Endothelial cell of umbilical vein (primary cell): ENCODE data around the gene LMAN2. TPM values are rescaled to one million over a fixed set of nuclear protein-coding genes. Genes with fewer than 3 reads are reported as not detected.

Source experiments
- BruUV-seq: library from RNA; stranded (reverse); fragments of 400-500 nt; replicated peaks from 2 replicates; lab custom pipeline; 2021; lab: Mats Ljungman, UMichigan
- CTCF ChIA-PET: fragments of 300-600, 350-600 bp; sonication (Branson Sonifier 250); formaldehyde crosslinking; loops from one replicate; lab custom pipeline; 2021; ENCODE audit warnings: antibody characterized with exemption, inconsistent platforms; lab: Charles Lee
- POLR2A ChIA-PET: fragments of 300-600, 350-600 bp; sonication (Branson Sonifier 250); formaldehyde crosslinking; loops from one replicate; lab custom pipeline; 2021; ENCODE audit warnings: antibody characterized with exemption, inconsistent platforms; lab: Charles Lee
- DNase-seq: peaks from one replicate; pipeline ENCODE4 v3.0.0-alpha.2; 2011; ENCODE audit warnings: low read depth, low spot score
- FAIRE-seq: peaks from 2 replicates; lab custom pipeline; 2011; peaks lifted over from hg19 to GRCh38; lab: Jason Lieb, UNC
- H2AFZ ChIP-seq: 2 replicates; pipeline ENCODE4 v1.6.0; 2012; ENCODE audit warnings: low read depth, low read length, control low read depth, inconsistent platforms
- H3K27ac ChIP-seq: 2 replicates; pipeline ENCODE4 v1.5.1; 2011; ENCODE audit warnings: low read depth, mild to moderate bottlenecking, control low read depth, low read length, moderate library complexity; ENCODE audit not compliant: insufficient read depth
- H3K27me3 ChIP-seq, 2 experiments: 2 replicates each; pipeline versions ENCODE4 v1.6.0 to v1.6.1; 2011; ENCODE audit warnings: low read length in 2 of 2, mixed read lengths in 1 of 2; ENCODE audit not compliant: control insufficient read depth in 2 of 2, insufficient read depth in 2 of 2
- H3K36me3 ChIP-seq, 2 experiments: 2 replicates in 1 of 2; 3 replicates in 1 of 2; pipeline ENCODE4 v1.5.1; 2011; ENCODE audit warnings: low read length in 2 of 2, mild to moderate bottlenecking in 1 of 2, moderate library complexity in 1 of 2; ENCODE audit not compliant: control insufficient read depth in 2 of 2, insufficient read depth in 2 of 2; ENCODE audit errors: extremely low read depth in 1 of 2
- H3K4me1 ChIP-seq: 3 replicates; pipeline ENCODE4 v1.5.1; 2011; ENCODE audit warnings: mild to moderate bottlenecking, low read length; ENCODE audit not compliant: control insufficient read depth, insufficient read depth; ENCODE audit errors: extremely low read depth
- H3K4me2 ChIP-seq: 2 replicates; pipeline ENCODE4 v1.6.1; 2011; ENCODE audit warnings: low read length, control low read depth, mixed read lengths; ENCODE audit not compliant: insufficient read depth
- H3K4me3 ChIP-seq, 3 experiments: fragments of 200-600 bp in 1 of 3; sonication (generic), shearing (Covaris generic) in 1 of 3; replicated peaks in 1 of 3; 2 replicates each; pipeline ENCODE4 v1.5.1; 2011 to 2016; ENCODE audit warnings: control low read depth in 3 of 3, low read length in 3 of 3, mild to moderate bottlenecking in 2 of 3, inconsistent platforms in 1 of 3, low read depth in 1 of 3, moderate library complexity in 1 of 3; ENCODE audit not compliant: insufficient read depth in 1 of 3
- H3K79me2 ChIP-seq: 2 replicates; pipeline ENCODE4 v1.6.0; 2012; ENCODE audit warnings: low read length, inconsistent platforms; ENCODE audit not compliant: control insufficient read depth, insufficient read depth
- H3K9ac ChIP-seq: replicated peaks from 2 replicates; pipeline ENCODE3; 2011; ENCODE audit warnings: low read length, control low read depth; ENCODE audit not compliant: insufficient read depth; ENCODE audit errors: extremely low read depth
- H3K9me1 ChIP-seq: replicated peaks from 3 replicates; pipeline ENCODE4 v1.6.0; 2011; ENCODE audit warnings: mild to moderate bottlenecking, low read length; ENCODE audit not compliant: control insufficient read depth, insufficient read depth; ENCODE audit errors: extremely low read depth
- H3K9me3 ChIP-seq: replicated peaks from 2 replicates; pipeline ENCODE4 v1.5.1; 2012; ENCODE audit warnings: low read length, inconsistent platforms; ENCODE audit not compliant: control insufficient read depth, insufficient read depth
- H4K20me1 ChIP-seq: replicated peaks from 2 replicates; pipeline ENCODE3; 2011; ENCODE audit warnings: mild to moderate bottlenecking, low read length; ENCODE audit not compliant: control insufficient read depth, insufficient read depth; ENCODE audit errors: extremely low read depth
- EZH2 ChIP-seq: IDR thresholded peaks from 2 replicates; pipeline ENCODE4 v1.6.1; 2012; ENCODE audit warnings: borderline replicate concordance, low read depth, mild to moderate bottlenecking, moderate library complexity, low read length, inconsistent platforms; ENCODE audit not compliant: severe bottlenecking
- FOS ChIP-seq: IDR thresholded peaks from 2 replicates; pipeline ENCODE4 v1.6.1; 2011; ENCODE audit warnings: mild to moderate bottlenecking, low read length, moderate library complexity, borderline replicate concordance; ENCODE audit not compliant: insufficient read depth
- GATA2 ChIP-seq: IDR thresholded peaks from 2 replicates; pipeline ENCODE4 v1.7.0; 2011; ENCODE audit warnings: low read depth, mild to moderate bottlenecking, moderate library complexity, mixed read lengths, low read length; ENCODE audit not compliant: insufficient read length, insufficient read depth
- JUN ChIP-seq: IDR thresholded peaks from 2 replicates; pipeline ENCODE4 v1.6.1; 2011; ENCODE audit warnings: borderline replicate concordance, low read depth; ENCODE audit not compliant: insufficient read length, insufficient read depth
- MYC ChIP-seq: IDR thresholded peaks from one replicate; pipeline ENCODE4 v1.6.1; 2011; ENCODE audit warnings: mild to moderate bottlenecking, low read depth, low read length
- POLR2A ChIP-seq: IDR thresholded peaks from 2 replicates; pipeline ENCODE4 v1.6.1; 2012; ENCODE audit warnings: low read depth, mild to moderate bottlenecking, control low read depth, low read length
- POLR2AphosphoS5 ChIP-seq: IDR thresholded peaks from 2 replicates; pipeline ENCODE4 v1.6.1; 2012; ENCODE audit warnings: low read depth, mild to moderate bottlenecking, control low read depth, low read length, moderate library complexity; ENCODE audit not compliant: insufficient read depth
- dilution Hi-C: fragments of 300-500 bp; cut with MboI; formaldehyde crosslinking; loops from one replicate; pipeline ENCODE4 v1.15.0; 2019; ENCODE audit warnings: low sequenced_read_pairs; ENCODE audit not compliant: extremely low pct_ligation_motif_present
- intact Hi-C: fragments of 100-400 bp; cut with micrococcal nuclease; formaldehyde crosslinking; loops from one replicate; pipeline ENCODE4 v1.10.0; 2022
- polyA plus RNA-seq, 4 experiments: library from polyadenylated mRNA; depleted of rRNA in 3 of 4; stranded (reverse) in 3 of 4; unstranded in 1 of 4; fragments of >200 nt; gene quantifications; 2 replicates each; pipeline versions ENCODE4 v1.2.1 to v1.2.3, GENCODE V29; 2011 to 2012; ENCODE audit warnings: missing spikeins in 1 of 4
- total RNA-seq: library from RNA; stranded (reverse); gene quantifications from 2 replicates; pipeline ENCODE4 v1.2.3, GENCODE V29; 2021
- TF ChIP-seq, protein P1 (sequence below): IDR thresholded peaks from 2 replicates; pipeline ENCODE4 v1.6.1; 2011; ENCODE audit not compliant: insufficient read depth, insufficient read length
- TF ChIP-seq, protein P2 (sequence below), 2 donors: IDR thresholded peaks; 1 replicate in 1 of 2; 2 replicates in 1 of 2; pipeline ENCODE4 v1.5.1; 2011; ENCODE audit warnings: low read length in 2 of 2, mild to moderate bottlenecking in 2 of 2, moderate library complexity in 2 of 2, control low read depth in 1 of 2, inconsistent platforms in 1 of 2, low read depth in 1 of 2; ENCODE audit not compliant: insufficient read depth in 1 of 2; ENCODE audit errors: extremely low read depth in 1 of 2

The LMAN2 gene
- total and polyA plus RNA-seq, 2 donors (not counting 3 experiments of a cell fraction or from before 2014, with no cell fraction given) = 151 to 370 TPM

GRCh38 chr5:177371120-177372033 lies 19.9 kb upstream of the LMAN2 start:
- dilution Hi-C loops = no loop called here
- Histone ChIP-seq H3K9me1 (no peaks in the 10 kb centered on the region), H3K4me2 (peak overlapping the region; percentile 64), H4K20me1 (no peaks in the 10 kb centered on the region), H2AFZ (peak overlapping the region; percentile 80), H3K79me2 (no peaks in the 10 kb centered on the region), H3K36me3 (no peaks in the 10 kb centered on the region), H3K4me3 (peak overlapping the region; percentile 29 to 40 (median 32)), H3K4me1 (peaks cover 24% of the 10 kb centered on the region), H3K9ac (peak overlapping the region; percentile 34), H3K27me3 (no peaks in the 10 kb centered on the region), H3K27ac (no peak overlapping the region), H3K9me3 (no peaks in the 10 kb centered on the region)
- intact Hi-C loops = loop anchor here (2.0 kb wide), 1 partner anchor 55 kb away; the partner anchor contains the start of gene GRK6
- DNase-seq = no peak
- TF ChIP-seq, protein P1, sequence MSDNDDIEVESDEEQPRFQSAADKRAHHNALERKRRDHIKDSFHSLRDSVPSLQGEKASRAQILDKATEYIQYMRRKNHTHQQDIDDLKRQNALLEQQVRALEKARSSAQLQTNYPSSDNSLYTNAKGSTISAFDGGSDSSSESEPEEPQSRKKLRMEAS = no peak
- TF ChIP-seq POLR2A (no peak), FOS (no peak)
- no peak for FAIRE-seq
- ChIA-PET POLR2A (interaction anchor here (0.6 to 1.0 kb wide), 4 partner anchors 11 to 215 kb away, joined by 3 to 9 read pairs (median 4); partner anchors contain the start of gene GRK6), CTCF (interaction anchor here (1.1 to 5.8 kb wide), 26 partner anchors 8 to 257 kb away, joined by 3 to 64 read pairs (median 6); partner anchors contain the start of genes F12, LMAN2, PDLIM7 and RGS14)
- BruUV-seq = no TSS peak

DNA sequence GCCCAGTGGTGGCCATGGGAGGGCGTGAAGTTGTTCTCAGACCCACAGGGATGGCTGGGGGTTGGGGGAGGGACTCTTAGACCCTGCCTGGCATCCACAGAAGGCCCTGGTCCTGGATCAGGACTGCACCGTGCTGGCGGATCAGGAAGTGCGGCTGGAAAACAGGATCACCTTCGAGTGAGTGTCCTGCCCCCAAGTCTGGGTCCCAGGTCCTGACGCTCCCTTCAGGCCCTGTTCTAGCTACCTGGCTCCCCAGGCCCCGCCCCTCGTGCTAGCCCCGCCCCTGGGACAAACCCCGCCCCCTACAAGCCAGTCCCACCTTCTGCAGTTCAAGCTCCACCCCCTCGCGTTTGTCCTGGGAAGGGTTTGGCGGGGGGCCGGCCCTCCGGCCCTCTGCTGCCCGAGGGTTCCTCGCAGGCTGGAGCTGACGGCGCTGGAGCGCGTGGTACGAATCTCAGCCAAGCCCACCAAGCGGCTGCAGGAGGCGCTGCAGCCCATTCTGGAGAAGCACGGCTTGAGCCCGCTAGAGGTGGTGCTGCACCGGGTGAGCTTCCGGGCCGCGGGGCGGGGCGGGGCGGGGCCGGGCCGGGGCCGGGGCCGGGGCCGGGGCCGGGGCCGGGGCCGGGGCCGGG lies 19.1 kb upstream of the LMAN2 start:
- no peaks in the 10 kb centered on the region for H3K27me3 ChIP-seq
- H3K9me3 ChIP-seq = no peaks in the 10 kb centered on the region
- H3K4me1 ChIP-seq = peaks cover 28% of the 10 kb centered on the region
- no peak overlapping the region for H2AFZ ChIP-seq
- no peak for TF ChIP-seq FOS
- TF ChIP-seq, protein P2, sequence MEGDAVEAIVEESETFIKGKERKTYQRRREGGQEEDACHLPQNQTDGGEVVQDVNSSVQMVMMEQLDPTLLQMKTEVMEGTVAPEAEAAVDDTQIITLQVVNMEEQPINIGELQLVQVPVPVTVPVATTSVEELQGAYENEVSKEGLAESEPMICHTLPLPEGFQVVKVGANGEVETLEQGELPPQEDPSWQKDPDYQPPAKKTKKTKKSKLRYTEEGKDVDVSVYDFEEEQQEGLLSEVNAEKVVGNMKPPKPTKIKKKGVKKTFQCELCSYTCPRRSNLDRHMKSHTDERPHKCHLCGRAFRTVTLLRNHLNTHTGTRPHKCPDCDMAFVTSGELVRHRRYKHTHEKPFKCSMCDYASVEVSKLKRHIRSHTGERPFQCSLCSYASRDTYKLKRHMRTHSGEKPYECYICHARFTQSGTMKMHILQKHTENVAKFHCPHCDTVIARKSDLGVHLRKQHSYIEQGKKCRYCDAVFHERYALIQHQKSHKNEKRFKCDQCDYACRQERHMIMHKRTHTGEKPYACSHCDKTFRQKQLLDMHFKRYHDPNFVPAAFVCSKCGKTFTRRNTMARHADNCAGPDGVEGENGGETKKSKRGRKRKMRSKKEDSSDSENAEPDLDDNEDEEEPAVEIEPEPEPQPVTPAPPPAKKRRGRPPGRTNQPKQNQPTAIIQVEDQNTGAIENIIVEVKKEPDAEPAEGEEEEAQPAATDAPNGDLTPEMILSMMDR (IDR thresholded peaks at IDR 0.05; ENCODE audit: extremely low read depth in 1 of 2, insufficient read depth in 1 of 2, low read depth in 1 of 2, low read length in 2 of 2) = peak; percentile 52 to 81
- TF ChIP-seq JUN = no peak
- TF ChIP-seq POLR2A = no peak
- peak; percentile 18 for TF ChIP-seq MYC
- TF ChIP-seq POLR2AphosphoS5 = peak; percentile 48
- TF ChIP-seq EZH2 = no peak
- TF ChIP-seq, protein P1 = peak; percentile 56
- TF ChIP-seq GATA2 = no peak
- dilution Hi-C loops = no loop called here
- FAIRE-seq (peak; percentile 91), DNase-seq (peak; percentile 90)
- H3K27ac ChIP-seq = no peak overlapping the region
- H3K9ac ChIP-seq = no peak overlapping the region
- ChIA-PET CTCF (interaction anchor here (1.0 to 5.8 kb wide), 27 partner anchors 9 to 257 kb away, joined by 3 to 64 read pairs (median 6); partner anchors contain the start of genes F12, LMAN2, PDLIM7 and RGS14), POLR2A (interaction anchor here (0.5 to 1.0 kb wide), 5 partner anchors 10 to 216 kb away, joined by 3 to 9 read pairs (median 4); partner anchors contain the start of gene GRK6)
- no peaks in the 10 kb centered on the region for H3K9me1 ChIP-seq
- no peaks in the 10 kb centered on the region for H4K20me1 ChIP-seq
- no peaks in the 10 kb centered on the region for H3K36me3 ChIP-seq
- no peak overlapping the region for H3K4me2 ChIP-seq
- H3K79me2 ChIP-seq = no peaks in the 10 kb centered on the region
- intact Hi-C loops = loop anchor here (1.0 to 2.0 kb wide), 4 partner anchors 11 to 56 kb away; partner anchors contain the start of gene GRK6
- BruUV-seq = no TSS peak
- peak overlapping the region in 1 of 3 experiments; percentile 29 for H3K4me3 ChIP-seq
